ENCODE results near the gene CBS.

- TF ChIP-seq POLR2A (IDR thresholded peaks at IDR 0.05; ENCODE audit: low read length) (no peak), GATA1 (IDR thresholded peaks at IDR 0.05; ENCODE audit: low read depth, low read length) (no peak)
Observed at GRCh38 chr21:43021756-43022600, 53.7 kb downstream of the CBS start.
